Sigmoid colon (tissue), 7 donors: ENCODE data around the gene FN3K. TPM values are rescaled to one million over a fixed set of nuclear protein-coding genes. Genes with fewer than 3 reads are reported as not detected.

Source experiments
- DNase-seq: peaks from one replicate; pipeline ENCODE4 v3.0.0-alpha.2; 2019
- H3K27ac ChIP-seq, 4 donors: fragments of 200-600 bp; sonication (generic); one replicate each; pipeline ENCODE4 v1.5.1; 2016 to 2019; ENCODE audit warnings: mild to moderate bottlenecking in 1 of 4
- H3K27me3 ChIP-seq, 3 donors: fragments of 200-600 bp; sonication (generic); one replicate each; pipeline ENCODE4 v1.5.1; 2019; ENCODE audit warnings: mild to moderate bottlenecking in 1 of 3
- H3K36me3 ChIP-seq, 4 donors: fragments of 200-600 bp; sonication (generic); one replicate each; pipeline ENCODE4 v1.5.1; 2016 to 2019
- H3K4me1 ChIP-seq, 4 donors: fragments of 200-600 bp; sonication (generic); one replicate each; pipeline ENCODE4 v1.5.1; 2017 to 2019
- H3K4me3 ChIP-seq, 4 donors: fragments of 200-600 bp; sonication (generic); one replicate each; pipeline ENCODE4 v1.5.1; 2017 to 2019; ENCODE audit warnings: mild to moderate bottlenecking in 2 of 4, moderate library complexity in 1 of 4
- H3K9me3 ChIP-seq, 4 donors: fragments of 200-600 bp in 3 of 4; sonication (generic) in 3 of 4; one replicate each; pipeline versions ENCODE4 v1.5.1 to v1.6.1; 2013 to 2019
- CTCF ChIP-seq, 4 experiments: fragments of 450-650 bp in 3 of 4; fragments of 200-600 bp in 1 of 4; IDR thresholded peaks; one replicate each; pipeline ENCODE4 v1.5.1; 2016 to 2019; ENCODE audit warnings: antibody characterized with exemption in 4 of 4, mild to moderate bottlenecking in 3 of 4, moderate library complexity in 2 of 4
- EP300 ChIP-seq, 4 donors: sonication (generic); formaldehyde crosslinking; IDR thresholded peaks; one replicate each; pipeline ENCODE4 v1.6.1; 2017; ENCODE audit warnings: antibody characterized with exemption in 4 of 4
- POLR2A ChIP-seq, 2 donors: fragments of 450-650 bp; IDR thresholded peaks; one replicate each; pipeline ENCODE4 v1.6.1; 2016; ENCODE audit warnings: antibody characterized with exemption in 2 of 2, mild to moderate bottlenecking in 2 of 2, moderate library complexity in 2 of 2
- POLR2AphosphoS5 ChIP-seq, 4 donors: sonication (generic); formaldehyde crosslinking; IDR thresholded peaks; one replicate each; pipeline ENCODE4 v1.6.1; 2017; ENCODE audit warnings: antibody characterized with exemption in 4 of 4
- WGBS, 2 donors: extraction: QIAGEN DNeasy Blood & Tissue Kit; methylation state at CpG; one replicate each; pipeline ENCODE4 v1.1.7; 2013; 5-methylcytosine and 5-hydroxymethylcytosine counted together
- intact Hi-C: fragments of 100-400 bp; cut with DNase I; formaldehyde crosslinking; loops from one replicate; pipeline ENCODE4 v1.15.1; 2023
- polyA plus RNA-seq, 3 donors: library from polyadenylated mRNA; stranded (reverse); fragments of 200-250 nt; gene quantifications; one replicate each; pipeline ENCODE4 v1.2.3, GENCODE V29; 2013
- total RNA-seq, 4 donors: library from RNA; depleted of rRNA; stranded (reverse); fragments of >200 nt; gene quantifications; one replicate each; pipeline ENCODE4 v1.1.0, GENCODE V29; 2016
- donor health status: healthy with polysubstance abuse.
- donor health status: Bipolar disorder and iron deficiency.
- donor health status: healthy.

The FN3K gene
- total RNA-seq (10 to 100 TPM in 1 of 4 donors, 1 to 10 TPM in 3; 2.8 to 11.9 (median 6.6) TPM), polyA plus RNA-seq (10 to 100 TPM; 13.2 to 22.2 (median 20.5) TPM)

GRCh38 chr17:82734987-82735866 lies at the start of gene FN3K:
Gene FN3K (plus strand): TSS chr17:82735615. CDS start chr17:82735637, 22 bp downstream.
- Histone ChIP-seq H3K36me3 (peaks cover 5 to 19% (median 6%) of the 10 kb centered on the region in 4 donors), H3K4me1 (peaks cover 0 to 22% (median 17%) of the 10 kb centered on the region in 4 donors), H3K9me3 (no peaks in the 10 kb centered on the region), H3K27me3 (no peaks in the 10 kb centered on the region), H3K4me3 (peak within 1 kb of the TSS; percentile 82 to 98 (median 88)), H3K27ac (peak within 1 kb of the TSS; percentile 80 to 93 (median 90))
- TF ChIP-seq EP300 (IDR thresholded peaks at IDR 0.05) = peak; percentile 57 to 95 (median 86)
- TF ChIP-seq CTCF (IDR thresholded peaks at IDR 0.05) = no peak
- no peak for TF ChIP-seq POLR2A (IDR thresholded peaks at IDR 0.05)
- peak; percentile 56 to 74 (median 66) for TF ChIP-seq POLR2AphosphoS5 (IDR thresholded peaks at IDR 0.05)
- WGBS, 2 donors = 2 to 6% methylated on average over 101 of the region's 101 CpGs
- intact Hi-C loops = no loop called here
- peak; percentile 92 for DNase-seq

GRCh38 chr17:82686366-82687324 lies 48.8 kb upstream of the FN3K start:
- no peak overlapping the region for H3K27ac ChIP-seq
- peaks cover 0 to 6% (median 0%) of the 10 kb centered on the region in 4 donors for H3K36me3 ChIP-seq
- intact Hi-C loops = no loop called here
- TF ChIP-seq POLR2AphosphoS5 (IDR thresholded peaks at IDR 0.05) (no peak), CTCF (IDR thresholded peaks at IDR 0.05) (no peak), EP300 (IDR thresholded peaks at IDR 0.05) (no peak), POLR2A (IDR thresholded peaks at IDR 0.05) (no peak)
- H3K4me1 ChIP-seq = no peaks in the 10 kb centered on the region
- no peak for DNase-seq
- no peak overlapping the region for H3K4me3 ChIP-seq
- WGBS, 2 donors = 91 to 93% methylated on average over 19 of the region's 19 CpGs
- H3K27me3 ChIP-seq = no peaks in the 10 kb centered on the region
- no peaks in the 10 kb centered on the region for H3K9me3 ChIP-seq

- Histone ChIP-seq H3K4me1 (no peaks in the 10 kb centered on the region), H3K27me3 (no peaks in the 10 kb centered on the region), H3K4me3 (no peak overlapping the region), H3K27ac (no peak overlapping the region), H3K36me3 (peaks cover 0 to 6% (median 0%) of the 10 kb centered on the region in 4 donors), H3K9me3 (no peaks in the 10 kb centered on the region)
- 85 to 90% methylated on average over 10 of the region's 10 CpGs for WGBS, 2 donors
- intact Hi-C loops = no loop called here
- no peak for TF ChIP-seq EP300 (IDR thresholded peaks at IDR 0.05)
- no peak for TF ChIP-seq POLR2AphosphoS5 (IDR thresholded peaks at IDR 0.05)
- TF ChIP-seq POLR2A (IDR thresholded peaks at IDR 0.05) = no peak
- no peak for TF ChIP-seq CTCF (IDR thresholded peaks at IDR 0.05)
- DNase-seq = no peak
These were observed 48.0 kb upstream of the FN3K start for GRCh38 chr17:82687375-82687861.

- H3K27ac ChIP-seq = no peak overlapping the region
- H3K9me3 ChIP-seq = no peaks in the 10 kb centered on the region
- no peaks in the 10 kb centered on the region for H3K4me1 ChIP-seq
- H3K27me3 ChIP-seq = no peaks in the 10 kb centered on the region
- H3K4me3 ChIP-seq = no peak overlapping the region
- intact Hi-C loops = no loop called here
- 92 to 93% methylated on average over 9 of the region's 9 CpGs for WGBS, 2 donors
- DNase-seq = no peak
- TF ChIP-seq CTCF (IDR thresholded peaks at IDR 0.05) (no peak), POLR2A (IDR thresholded peaks at IDR 0.05) (no peak), EP300 (IDR thresholded peaks at IDR 0.05) (no peak), POLR2AphosphoS5 (IDR thresholded peaks at IDR 0.05) (no peak)
- peaks cover 0 to 6% (median 0%) of the 10 kb centered on the region in 4 donors for H3K36me3 ChIP-seq
These were observed 47.5 kb upstream of the FN3K start for GRCh38 chr17:82687871-82688270.
